SK-N-SH (cell line): Measurements from ENCODE around the gene AQP1. TPM values are rescaled to one million over a fixed set of nuclear protein-coding genes. Genes with fewer than 3 reads are reported as not detected.
A peak's percentile ranks its signal among the peaks of the same experiment; 100 is the strongest.

Experiments used
- CTCF ChIA-PET: fragments of 300-600, 350-600 bp; formaldehyde crosslinking; extraction: SDS; loops from one replicate; lab custom pipeline; 2021; lab: Yijun Ruan, JAX
- POLR2A ChIA-PET: fragments of 350-600 bp; sonication (Branson Sonifier 250); formaldehyde crosslinking; extraction: SDS; loops from one replicate; lab custom pipeline; 2020; ENCODE audit warnings: antibody characterized with exemption, inconsistent platforms; lab: Yijun Ruan, JAX
- DNase-seq: peaks from one replicate; pipeline ENCODE4 v3.0.0; 2012
- H2AFZ ChIP-seq: fragments of 200-600 bp; sonication (generic); 2 replicates; pipeline ENCODE4 v1.8.1; 2016; ENCODE audit warnings: antibody characterized with exemption, mild to moderate bottlenecking, low read depth
- H3F3A ChIP-seq: fragments of 200-600 bp; sonication (generic); replicated peaks from 2 replicates; pipeline ENCODE3; 2016; ENCODE audit warnings: antibody characterized with exemption, mild to moderate bottlenecking; ENCODE audit not compliant: insufficient read depth
- H3K27ac ChIP-seq, 2 experiments: fragments of 200-500 bp in 1 of 2; fragments of 200-600 bp in 1 of 2; sonication (Bioruptor generic) in 1 of 2; sonication (generic), shearing (Covaris generic) in 1 of 2; 2 replicates each; pipeline versions ENCODE4 v1.5.1 to v1.6.1; 2014 to 2016; ENCODE audit warnings: low read depth in 2 of 2, inconsistent platforms in 1 of 2, low read length in 1 of 2, mild to moderate bottlenecking in 1 of 2, mixed read lengths in 1 of 2
- H3K27me3 ChIP-seq: fragments of 200-600 bp; sonication (generic), shearing (Covaris generic); 2 replicates; pipeline ENCODE4 v1.6.1; 2016; ENCODE audit warnings: mixed run types; ENCODE audit not compliant: insufficient read depth
- H3K36me3 ChIP-seq, 2 experiments: fragments of 200-500 bp in 1 of 2; fragments of 200-600 bp in 1 of 2; sonication (Bioruptor generic) in 1 of 2; sonication (generic) in 1 of 2; replicated peaks in 1 of 2; 2 replicates each; pipeline versions ENCODE3 to v1.5.1; 2014 to 2016; ENCODE audit warnings: low read length in 1 of 2, mild to moderate bottlenecking in 1 of 2; ENCODE audit not compliant: insufficient read depth in 2 of 2, control insufficient read depth in 1 of 2
- H3K4me1 ChIP-seq, 2 experiments: fragments of 200-500 bp in 1 of 2; fragments of 200-600 bp in 1 of 2; sonication (Bioruptor generic) in 1 of 2; sonication (generic), shearing (Covaris generic) in 1 of 2; 2 replicates each; pipeline versions ENCODE4 v1.5.1 to v1.6.1; 2014 to 2016; ENCODE audit warnings: low read depth in 1 of 2, low read length in 1 of 2, mixed run types in 1 of 2; ENCODE audit not compliant: insufficient read depth in 2 of 2, control insufficient read depth in 1 of 2
- H3K4me2 ChIP-seq: fragments of 200-600 bp; sonication (generic), shearing (Covaris generic); 2 replicates; pipeline ENCODE4 v1.6.1; 2017; ENCODE audit warnings: mixed run types
- H3K4me3 ChIP-seq, 2 experiments: fragments of 200-500 bp in 1 of 2; fragments of 200-600 bp in 1 of 2; sonication (Bioruptor generic) in 1 of 2; sonication (generic), shearing (Covaris generic) in 1 of 2; 2 replicates each; pipeline versions ENCODE4 v1.5.1 to v1.8.1; 2014 to 2016; ENCODE audit warnings: low read depth in 2 of 2, inconsistent platforms in 1 of 2, low read length in 1 of 2, mild to moderate bottlenecking in 1 of 2, mixed read lengths in 1 of 2, moderate library complexity in 1 of 2
- H3K79me2 ChIP-seq: fragments of 200-600 bp; sonication (generic); 2 replicates; pipeline ENCODE4 v1.8.1; 2017; ENCODE audit warnings: mild to moderate bottlenecking; ENCODE audit not compliant: insufficient read depth
- H3K9ac ChIP-seq: fragments of 200-600 bp; sonication (generic); 2 replicates; pipeline ENCODE4 v1.6.1; 2017; ENCODE audit warnings: mixed run types
- H3K9me2 ChIP-seq: fragments of 200-600 bp; sonication (generic); 2 replicates; pipeline ENCODE4 v1.6.1; 2017; ENCODE audit warnings: mixed run types
- H3K9me3 ChIP-seq: fragments of 200-600 bp; sonication (generic); 2 replicates; pipeline ENCODE4 v1.6.1; 2017; ENCODE audit warnings: mixed run types, mild to moderate bottlenecking, moderate library complexity
- H4K20me1 ChIP-seq: fragments of 200-600 bp; sonication (generic); 2 replicates; pipeline ENCODE4 v1.6.1; 2017; ENCODE audit warnings: mild to moderate bottlenecking, mixed run types; ENCODE audit not compliant: insufficient read depth
- CHD2 ChIP-seq: fragments of 150-350 bp; IDR thresholded peaks from 2 replicates; pipeline ENCODE4 v1.6.1; 2018; ENCODE audit warnings: low read length; ENCODE audit not compliant: partially characterized antibody
- EP300 ChIP-seq, 2 experiments: IDR thresholded peaks; 2 replicates each; pipeline versions ENCODE4 v1.4.0 to v1.6.1; 2012; ENCODE audit warnings: borderline replicate concordance in 1 of 2, low read depth in 1 of 2, low read length in 1 of 2
- EZH2phosphoT487 ChIP-seq: fragments of 200-600 bp; sonication (generic); IDR thresholded peaks from 2 replicates; pipeline ENCODE4 v1.6.1; 2017; ENCODE audit warnings: low read depth, mixed run types, mild to moderate bottlenecking, antibody characterized with exemption, moderate library complexity, borderline replicate concordance
- FOSL2 ChIP-seq: IDR thresholded peaks from 2 replicates; pipeline ENCODE4 v1.4.0; 2012; ENCODE audit warnings: low read depth, mild to moderate bottlenecking, moderate library complexity, borderline replicate concordance
- FOXJ3 ChIP-seq: sonication (generic); formaldehyde crosslinking; IDR thresholded peaks from 2 replicates; pipeline ENCODE4 v1.5.1; 2020; ENCODE audit warnings: mild to moderate bottlenecking, missing genetic modification reagents
- NFIC ChIP-seq: IDR thresholded peaks from 2 replicates; pipeline ENCODE4 v1.4.0; 2012; ENCODE audit warnings: borderline replicate concordance
- NRF1 ChIP-seq: IDR thresholded peaks from 2 replicates; pipeline ENCODE4 v1.6.1; 2012; ENCODE audit warnings: low read depth, mild to moderate bottlenecking, low read length
- PBX3 ChIP-seq: IDR thresholded peaks from 2 replicates; pipeline ENCODE4; 2012
- SIN3A ChIP-seq: IDR thresholded peaks from 2 replicates; pipeline ENCODE4 v1.6.1; 2012; ENCODE audit warnings: low read depth, mild to moderate bottlenecking, low read length, moderate library complexity, borderline replicate concordance
- TAF1 ChIP-seq: IDR thresholded peaks from 2 replicates; pipeline ENCODE4 v1.6.1; 2012; ENCODE audit warnings: low read depth, mild to moderate bottlenecking, low read length, moderate library complexity, borderline replicate concordance
- TEAD4 ChIP-seq: IDR thresholded peaks from 2 replicates; pipeline ENCODE4 v1.4.0; 2012; ENCODE audit warnings: mild to moderate bottlenecking, borderline replicate concordance; ENCODE audit not compliant: insufficient read depth
- USF2 ChIP-seq: fragments of 150-350 bp; IDR thresholded peaks from 2 replicates; pipeline ENCODE4 v1.6.1; 2017; ENCODE audit warnings: antibody characterized with exemption, low read length, low read depth, borderline replicate concordance
- WGBS: methylation state at CpG from one replicate; pipeline ENCODE4 v1.1.6; 2017; ENCODE audit warnings: low lambda C conversion rate; 5-methylcytosine and 5-hydroxymethylcytosine counted together
- polyA plus RNA-seq, 3 experiments: library from polyadenylated mRNA; depleted of rRNA; stranded (reverse); fragments of >200 nt; gene quantifications; 2 replicates each; pipeline ENCODE4 v1.2.3, GENCODE V29; 2012
- TF ChIP-seq, protein P1 (sequence below): IDR thresholded peaks from 2 replicates; pipeline ENCODE4 v1.4.0; 2012; ENCODE audit warnings: low read depth

The AQP1 gene
- polyA plus RNA-seq, 1 of the 3 experiments (the other 2 are of a cell fraction), result 1.7 TPM

DNA sequence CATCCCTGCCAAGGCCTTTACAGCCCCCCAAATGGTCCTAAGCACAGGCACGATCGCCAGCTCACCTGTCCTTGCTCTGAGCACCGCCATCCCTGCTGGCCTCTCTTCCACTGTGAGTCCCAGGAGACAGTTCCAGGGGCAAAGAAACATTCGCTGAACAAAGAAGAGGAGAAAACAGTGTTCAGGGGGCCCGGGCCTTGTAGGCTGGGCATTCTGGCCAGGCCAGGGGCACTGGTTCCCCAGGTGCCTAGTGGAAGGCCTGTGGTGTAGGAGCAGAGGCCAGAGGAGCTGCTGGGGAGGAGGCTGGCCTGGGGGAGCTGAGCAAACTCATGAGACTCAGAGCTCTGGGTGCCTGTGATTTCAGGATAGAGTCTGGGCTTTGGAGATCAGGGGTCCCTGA, 22.6 kb downstream of the AQP1 start:
- TF ChIP-seq FOXJ3 (CRISPR knock-in tag), result no peak
- TF ChIP-seq NRF1, result no peak
- TF ChIP-seq TAF1, result no peak
- no peak for TF ChIP-seq TEAD4
- Histone ChIP-seq H3K4me1 (peaks cover 0 to 34% of the 10 kb centered on the region in 2 experiments; a peak in 1 of 4 replicates), H2AFZ (no peak overlapping the region), H3F3A (no peaks in the 10 kb centered on the region), H3K79me2 (no peaks in the 10 kb centered on the region), H3K27ac (no peak overlapping the region), H3K27me3 (no peaks in the 10 kb centered on the region), H4K20me1 (no peaks in the 10 kb centered on the region), H3K9me2 (no peaks in the 10 kb centered on the region), H3K36me3 (no peaks in the 10 kb centered on the region), H3K9me3 (no peaks in the 10 kb centered on the region), H3K4me3 (no peak overlapping the region), H3K9ac (no peak overlapping the region), H3K4me2 (no peak overlapping the region)
- ChIA-PET CTCF (interaction anchor here (0.8 to 9.6 kb wide), 13 partner anchors 10 to 200 kb away, joined by 3 to 103 read pairs (median 4); no protein-coding TSS in a partner anchor), POLR2A (no interaction called here)
- WGBS, result 75% methylated on average over 5 of the region's 5 CpGs
- DNase-seq, result peak; percentile 15

GRCh38 chr7:30934732-30935568, 23.3 kb downstream of the AQP1 start:
- Histone ChIP-seq H3K4me3 (no peak overlapping the region), H3K79me2 (no peaks in the 10 kb centered on the region), H3K9me2 (no peaks in the 10 kb centered on the region), H3K36me3 (no peaks in the 10 kb centered on the region), H2AFZ (no peak overlapping the region), H3K4me2 (no peak overlapping the region), H3K27ac (no peak overlapping the region), H3F3A (no peaks in the 10 kb centered on the region), H3K9ac (no peak overlapping the region), H4K20me1 (no peaks in the 10 kb centered on the region), H3K9me3 (no peaks in the 10 kb centered on the region), H3K27me3 (no peaks in the 10 kb centered on the region), H3K4me1 (peaks cover 0 to 32% of the 10 kb centered on the region in 2 experiments; a peak in 1 of 4 replicates)
- 79% methylated on average over 6 of the region's 6 CpGs for WGBS
- ChIA-PET CTCF (interaction anchor here (0.8 to 9.6 kb wide), 14 partner anchors 9 to 199 kb away, joined by 3 to 103 read pairs (median 4); no protein-coding TSS in a partner anchor), POLR2A (no interaction called here)
- TF ChIP-seq EP300 (IDR thresholded peaks at IDR 0.05; ENCODE audit: borderline replicate concordance in 1 of 2, low read depth in 1 of 2, low read length in 1 of 2), result no peak
- peak; percentile 22 for DNase-seq

- Histone ChIP-seq H3K4me2 (no peak overlapping the region), H3F3A (no peaks in the 10 kb centered on the region), H3K4me1 (peaks cover 0 to 30% of the 10 kb centered on the region in 2 experiments; a peak in 1 of 4 replicates), H3K9ac (no peak overlapping the region), H3K9me2 (no peaks in the 10 kb centered on the region), H3K79me2 (no peaks in the 10 kb centered on the region), H3K27me3 (no peaks in the 10 kb centered on the region; the same call in 1 of the 2 replicates), H4K20me1 (no peaks in the 10 kb centered on the region), H3K9me3 (no peaks in the 10 kb centered on the region), H3K36me3 (no peaks in the 10 kb centered on the region), H3K4me3 (no peak overlapping the region), H3K27ac (no peak overlapping the region), H2AFZ (no peak overlapping the region)
- TF ChIP-seq PBX3, result no peak
- TF ChIP-seq SIN3A, result no peak
- TF ChIP-seq EZH2phosphoT487, result no peak
- TF ChIP-seq FOSL2, result no peak
- no peak for TF ChIP-seq NFIC
- TF ChIP-seq, protein P1, sequence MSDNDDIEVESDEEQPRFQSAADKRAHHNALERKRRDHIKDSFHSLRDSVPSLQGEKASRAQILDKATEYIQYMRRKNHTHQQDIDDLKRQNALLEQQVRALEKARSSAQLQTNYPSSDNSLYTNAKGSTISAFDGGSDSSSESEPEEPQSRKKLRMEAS, result no peak
- TF ChIP-seq USF2, result no peak
- no peak for TF ChIP-seq CHD2
- ChIA-PET POLR2A (no interaction called here), CTCF (interaction anchor here (0.9 to 9.6 kb wide), 9 partner anchors 12 to 199 kb away, joined by 3 to 103 read pairs (median 4); no protein-coding TSS in a partner anchor)
- DNase-seq, result no peak
- 80% methylated on average over 2 of the region's 3 CpGs for WGBS
These were observed 23.9 kb downstream of the AQP1 start for GRCh38 chr7:30935569-30935877.
